CD1c-positive myeloid dendritic cell (primary cell): ENCODE data around the gene TMEM109.
A peak's percentile ranks its signal among the peaks of the same experiment; 100 is the strongest.

Source experiments
- DNase-seq: peaks from one replicate; pipeline ENCODE4 v3.0.0-alpha.2; 2016; ENCODE audit errors: extremely low spot score

Gene TMEM109

GRCh38 chr11:60910281-60910687 is 3.7 kb upstream of the TMEM109 start:
- peak; percentile 88 for DNase-seq

- peak; percentile 71 for DNase-seq
Observed at GRCh38 chr11:60910711-60911380, 3.1 kb upstream of the TMEM109 start.

- DNase-seq: no peak
Observed at GRCh38 chr11:60912223-60912850, 1.6 kb upstream of the TMEM109 start.

- no peak for DNase-seq
Observed at GRCh38 chr11:60912851-60913528, 968 bp upstream of the TMEM109 start.

- DNase-seq: peak; percentile 28
Observed at GRCh38 chr11:60914633-60915247, 782 bp downstream of the TMEM109 start.

GRCh38 chr11:60915248-60915914 is 1.4 kb downstream of the TMEM109 start:
- DNase-seq: peak; percentile 66

GRCh38 chr11:60916669-60917206 is 2.8 kb downstream of the TMEM109 start:
- DNase-seq: no peak

- no peak for DNase-seq
Observed at GRCh38 chr11:60917267-60917666, 3.3 kb downstream of the TMEM109 start.

GRCh38 chr11:60918251-60918938 is 4.4 kb downstream of the TMEM109 start:
- no peak for DNase-seq

- no peak for DNase-seq
Observed at GRCh38 chr11:60918939-60919265, 4.9 kb downstream of the TMEM109 start.

- DNase-seq: peak; percentile 55
Observed at GRCh38 chr11:60919320-60919719, 5.4 kb downstream of the TMEM109 start.

- DNase-seq: no peak
Observed at GRCh38 chr11:60919956-60920355, 6.0 kb downstream of the TMEM109 start.

GRCh38 chr11:60921259-60921658 is 7.3 kb downstream of the TMEM109 start:
- DNase-seq: no peak

- no peak for DNase-seq
Observed at GRCh38 chr11:60921777-60922335, 7.9 kb downstream of the TMEM109 start.

- no peak for DNase-seq
Observed at GRCh38 chr11:60922906-60923305, 8.9 kb downstream of the TMEM109 start.

GRCh38 chr11:60923326-60923725 is 9.4 kb downstream of the TMEM109 start:
- DNase-seq: no peak

GRCh38 chr11:60923800-60924109 is 9.8 kb downstream of the TMEM109 start:
- no peak for DNase-seq

- peak; percentile 29 for DNase-seq
Observed at GRCh38 chr11:60924110-60924905, 10.3 kb downstream of the TMEM109 start, which contains the start of gene TMEM132A. TMEM132A (plus strand) TSS chr11:60924460; CDS start chr11:60924634, 174 bp downstream.

GRCh38 chr11:60924906-60925853 is 11.2 kb downstream of the TMEM109 start:
- DNase-seq: no peak
